Thyroid gland (tissue), 4 donors: ENCODE measurements around the gene SPSB4.

Source experiments
- POLR2A ChIP-seq, 2 donors: fragments of 450-650 bp; IDR thresholded peaks; one replicate each; pipeline ENCODE4 v1.6.1; 2017; ENCODE audit warnings: antibody characterized with exemption in 2 of 2, mild to moderate bottlenecking in 2 of 2, moderate library complexity in 1 of 2
- TF ChIP-seq, protein P1 (sequence below), 6 experiments: fragments of 200-600 bp in 3 of 6; fragments of 450-650 bp in 3 of 6; sonication (generic) in 3 of 6; IDR thresholded peaks; one replicate each; pipeline ENCODE4 v1.5.1; 2016 to 2019; ENCODE audit warnings: antibody characterized with exemption in 6 of 6, mild to moderate bottlenecking in 2 of 6, inconsistent platforms in 1 of 6, moderate library complexity in 1 of 6

DNA sequence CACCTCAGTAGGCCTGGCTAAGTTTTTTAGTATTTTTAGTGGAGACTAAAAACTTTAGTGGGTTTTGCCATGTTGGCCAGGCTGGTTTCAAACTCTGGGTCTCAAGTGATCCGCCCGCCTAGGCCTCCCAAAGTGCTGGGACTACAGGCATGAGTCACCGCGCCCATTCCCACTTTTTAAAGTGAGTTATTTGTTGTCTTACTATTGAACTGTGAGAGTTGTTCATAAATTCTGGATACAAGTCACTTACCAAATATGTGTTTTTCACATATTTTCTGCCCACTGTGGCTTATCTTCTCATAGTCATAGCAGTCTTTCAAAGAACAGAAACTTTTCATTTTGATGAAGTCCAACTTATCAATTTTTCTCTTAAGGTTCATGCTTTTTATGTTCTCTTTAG is 29.9 kb upstream of the SPSB4 start:
- TF ChIP-seq, protein P1, sequence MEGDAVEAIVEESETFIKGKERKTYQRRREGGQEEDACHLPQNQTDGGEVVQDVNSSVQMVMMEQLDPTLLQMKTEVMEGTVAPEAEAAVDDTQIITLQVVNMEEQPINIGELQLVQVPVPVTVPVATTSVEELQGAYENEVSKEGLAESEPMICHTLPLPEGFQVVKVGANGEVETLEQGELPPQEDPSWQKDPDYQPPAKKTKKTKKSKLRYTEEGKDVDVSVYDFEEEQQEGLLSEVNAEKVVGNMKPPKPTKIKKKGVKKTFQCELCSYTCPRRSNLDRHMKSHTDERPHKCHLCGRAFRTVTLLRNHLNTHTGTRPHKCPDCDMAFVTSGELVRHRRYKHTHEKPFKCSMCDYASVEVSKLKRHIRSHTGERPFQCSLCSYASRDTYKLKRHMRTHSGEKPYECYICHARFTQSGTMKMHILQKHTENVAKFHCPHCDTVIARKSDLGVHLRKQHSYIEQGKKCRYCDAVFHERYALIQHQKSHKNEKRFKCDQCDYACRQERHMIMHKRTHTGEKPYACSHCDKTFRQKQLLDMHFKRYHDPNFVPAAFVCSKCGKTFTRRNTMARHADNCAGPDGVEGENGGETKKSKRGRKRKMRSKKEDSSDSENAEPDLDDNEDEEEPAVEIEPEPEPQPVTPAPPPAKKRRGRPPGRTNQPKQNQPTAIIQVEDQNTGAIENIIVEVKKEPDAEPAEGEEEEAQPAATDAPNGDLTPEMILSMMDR (IDR thresholded peaks at IDR 0.05): no peak
- TF ChIP-seq POLR2A (IDR thresholded peaks at IDR 0.05): no peak
